PC-9 (cell line): Measurements from ENCODE around the gene RNF212. TPM values are rescaled to one million over a fixed set of nuclear protein-coding genes. Genes with fewer than 3 reads are reported as not detected.

Experiments used
- BruUV-seq: library from RNA; stranded (reverse); fragments of 400-500 nt; replicated peaks from 2 replicates; lab custom pipeline; 2021; lab: Mats Ljungman, UMichigan
- CTCF ChIA-PET: fragments of 300-600 bp; sonication (Branson Sonifier 250); formaldehyde crosslinking; loops from one replicate; lab custom pipeline; 2022; ENCODE audit warnings: antibody characterized with exemption; lab: Charles Lee
- POLR2A ChIA-PET: fragments of 300-600 bp; sonication (Branson Sonifier 250); formaldehyde crosslinking; loops from one replicate; lab custom pipeline; 2022; ENCODE audit warnings: antibody characterized with exemption; ENCODE audit not compliant: unreplicated experiment; lab: Charles Lee
- DNase-seq, 2 experiments: peaks; one replicate each; pipeline versions ENCODE4 v3.0.0 to v3.0.0-alpha.2; 2015 to 2022; ENCODE audit warnings: mixed read lengths in 1 of 2
- H2AFZ ChIP-seq: fragments of 200-600 bp; sonication (generic); 2 replicates; pipeline ENCODE4 v1.8.1; 2017; ENCODE audit warnings: antibody characterized with exemption
- H3F3A ChIP-seq: fragments of 200-600 bp; sonication (generic); 2 replicates; pipeline ENCODE4 v1.8.1; 2017; ENCODE audit warnings: antibody characterized with exemption, mild to moderate bottlenecking, low read depth; ENCODE audit not compliant: insufficient read depth
- H3K27ac ChIP-seq: fragments of 200-600 bp; sonication (generic); 2 replicates; pipeline ENCODE4 v1.6.1; 2016; ENCODE audit warnings: mixed run types
- H3K27me3 ChIP-seq: fragments of 200-600 bp; sonication (generic); 2 replicates; pipeline ENCODE4 v1.6.1; 2016; ENCODE audit warnings: low read depth, mixed run types; ENCODE audit not compliant: insufficient read depth
- H3K36me3 ChIP-seq: fragments of 200-600 bp; sonication (generic); 2 replicates; pipeline ENCODE4 v1.6.1; 2016; ENCODE audit warnings: low read depth, mixed run types
- H3K4me1 ChIP-seq: fragments of 200-600 bp; sonication (generic); replicated peaks from 2 replicates; pipeline ENCODE4 v1.6.1; 2016; ENCODE audit warnings: mixed run types; ENCODE audit not compliant: insufficient read depth
- H3K4me2 ChIP-seq: fragments of 200-600 bp; sonication (generic); 2 replicates; pipeline ENCODE4 v1.6.1; 2017; ENCODE audit warnings: mixed run types
- H3K4me3 ChIP-seq: fragments of 200-600 bp; sonication (generic); 2 replicates; pipeline ENCODE4 v1.6.1; 2016; ENCODE audit warnings: mixed run types
- H3K79me2 ChIP-seq: fragments of 200-600 bp; sonication (generic); 2 replicates; pipeline ENCODE4 v1.6.1; 2017; ENCODE audit warnings: low read depth, mixed run types
- H3K9me2 ChIP-seq: fragments of 200-600 bp; sonication (generic); 2 replicates; pipeline ENCODE4 v1.8.1; 2017; ENCODE audit warnings: mild to moderate bottlenecking; ENCODE audit not compliant: insufficient read depth
- H3K9me3 ChIP-seq: fragments of 200-600 bp; sonication (generic); 2 replicates; pipeline ENCODE4 v1.8.1; 2016; ENCODE audit warnings: low read depth; ENCODE audit not compliant: insufficient read depth
- H4K20me1 ChIP-seq: fragments of 200-600 bp; sonication (generic); 2 replicates; pipeline ENCODE4 v1.8.1; 2017; ENCODE audit not compliant: insufficient read depth
- EZH2 ChIP-seq: fragments of 200-600 bp; sonication (generic); IDR thresholded peaks from 2 replicates; pipeline ENCODE4 v1.8.0; 2017; ENCODE audit warnings: antibody characterized with exemption, low read depth
- intact Hi-C: fragments of 100-400 bp; cut with micrococcal nuclease; formaldehyde crosslinking; loops from one replicate; pipeline ENCODE4 v1.10.0; 2022; ENCODE audit not compliant: unreplicated experiment
- total RNA-seq: library from RNA; stranded (reverse); gene quantifications from 2 replicates; pipeline ENCODE4 v1.2.3, GENCODE V29; 2021
- TF ChIP-seq, protein P1 (sequence below): fragments of 200-600 bp; sonication (generic); conservative IDR thresholded peaks from 2 replicates; pipeline ENCODE4 v1.6.1; 2017; ENCODE audit warnings: mixed run types, antibody characterized with exemption, mild to moderate bottlenecking, moderate library complexity

The RNF212 gene
- total RNA-seq, 1 experiment from 2014 or later: 4.2 TPM

DNA sequence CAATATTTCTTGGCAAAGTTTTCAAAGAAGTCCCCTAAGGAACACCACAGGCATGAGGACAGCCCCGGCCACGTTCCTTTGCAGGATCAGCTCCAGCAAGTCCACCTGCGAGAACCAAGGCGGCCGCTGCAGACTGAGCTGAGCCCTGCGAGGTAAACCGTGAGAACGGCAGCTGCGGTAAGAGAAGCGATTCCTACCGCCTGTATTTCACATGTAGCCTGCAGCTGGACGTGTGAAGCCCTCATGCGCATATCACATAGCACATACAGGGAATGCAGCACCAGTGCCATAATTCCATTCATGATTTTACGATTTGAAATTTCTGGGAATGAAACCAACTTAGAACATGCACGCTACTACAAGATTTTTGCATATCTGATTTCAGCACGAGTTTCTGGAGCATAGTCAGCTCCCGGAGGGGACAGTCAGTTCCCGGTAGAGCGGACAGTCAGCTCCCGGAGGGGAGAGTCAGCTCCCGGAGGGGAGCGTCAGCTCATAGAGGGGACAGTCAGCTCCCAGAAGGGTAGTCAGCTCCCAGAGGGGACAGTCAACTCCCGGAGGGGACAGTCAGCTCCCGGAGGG, 60.2 kb downstream of the RNF212 start:
- POLR2A ChIA-PET: no interaction called here
- intact Hi-C loops: no loop called here
- Histone ChIP-seq H3K9me2 (no peaks in the 10 kb centered on the region), H3K4me3 (peak overlapping the region; percentile 7; the same call in 1 of the 2 replicates), H3K4me1 (0 out of 2 replicates have a peak, but pooled peaks cover 8% of the 10 kb centered on the region), H3K36me3 (no peaks in the 10 kb centered on the region), H3F3A (no peaks in the 10 kb centered on the region), H3K27me3 (peaks cover 68% of the 10 kb centered on the region), H2AFZ (no peak overlapping the region), H3K79me2 (no peaks in the 10 kb centered on the region), H3K9me3 (no peaks in the 10 kb centered on the region), H4K20me1 (no peaks in the 10 kb centered on the region), H3K4me2 (peak overlapping the region; percentile 51), H3K27ac (no peak overlapping the region)
- BruUV-seq: no TSS peak
- CTCF ChIA-PET: no interaction called here
- DNase-seq: no peak
- TF ChIP-seq EZH2: no peak
- TF ChIP-seq, protein P1, sequence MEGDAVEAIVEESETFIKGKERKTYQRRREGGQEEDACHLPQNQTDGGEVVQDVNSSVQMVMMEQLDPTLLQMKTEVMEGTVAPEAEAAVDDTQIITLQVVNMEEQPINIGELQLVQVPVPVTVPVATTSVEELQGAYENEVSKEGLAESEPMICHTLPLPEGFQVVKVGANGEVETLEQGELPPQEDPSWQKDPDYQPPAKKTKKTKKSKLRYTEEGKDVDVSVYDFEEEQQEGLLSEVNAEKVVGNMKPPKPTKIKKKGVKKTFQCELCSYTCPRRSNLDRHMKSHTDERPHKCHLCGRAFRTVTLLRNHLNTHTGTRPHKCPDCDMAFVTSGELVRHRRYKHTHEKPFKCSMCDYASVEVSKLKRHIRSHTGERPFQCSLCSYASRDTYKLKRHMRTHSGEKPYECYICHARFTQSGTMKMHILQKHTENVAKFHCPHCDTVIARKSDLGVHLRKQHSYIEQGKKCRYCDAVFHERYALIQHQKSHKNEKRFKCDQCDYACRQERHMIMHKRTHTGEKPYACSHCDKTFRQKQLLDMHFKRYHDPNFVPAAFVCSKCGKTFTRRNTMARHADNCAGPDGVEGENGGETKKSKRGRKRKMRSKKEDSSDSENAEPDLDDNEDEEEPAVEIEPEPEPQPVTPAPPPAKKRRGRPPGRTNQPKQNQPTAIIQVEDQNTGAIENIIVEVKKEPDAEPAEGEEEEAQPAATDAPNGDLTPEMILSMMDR: no peak

DNA sequence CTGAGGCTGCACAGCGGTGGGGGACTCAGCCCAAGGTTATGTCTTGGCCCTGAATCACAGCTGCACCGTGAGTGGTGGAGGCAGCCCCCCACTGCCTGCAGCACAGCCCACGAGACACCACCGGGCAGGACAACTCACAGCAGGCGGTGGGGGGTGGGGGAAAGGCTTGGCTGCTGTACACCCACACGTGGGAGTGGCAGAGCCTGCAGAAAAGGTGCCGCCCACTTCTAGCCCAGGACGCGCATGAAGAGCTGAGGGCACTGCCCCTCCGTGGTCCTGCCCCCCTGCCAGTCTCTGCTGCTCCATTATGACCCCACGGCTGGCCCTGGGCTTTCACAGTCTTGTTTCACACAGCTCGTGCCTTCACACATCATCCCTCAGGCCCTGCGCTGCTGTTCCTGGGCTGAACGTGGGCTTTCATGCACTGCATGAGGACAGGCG, 61.1 kb downstream of the RNF212 start:
- no peaks in the 10 kb centered on the region for H3F3A ChIP-seq
- H3K27me3 ChIP-seq: peaks cover 64% of the 10 kb centered on the region
- BruUV-seq: no TSS peak
- no peak overlapping the region for H3K27ac ChIP-seq
- DNase-seq: no peak
- no peak for TF ChIP-seq EZH2
- TF ChIP-seq, protein P1: no peak
- 0 out of 2 replicates have a peak, but pooled peaks cover 8% of the 10 kb centered on the region for H3K4me1 ChIP-seq
- ChIA-PET POLR2A (no interaction called here), CTCF (no interaction called here)
- no peak overlapping the region for H3K4me2 ChIP-seq
- no peaks in the 10 kb centered on the region for H3K36me3 ChIP-seq
- intact Hi-C loops: no loop called here
- no peaks in the 10 kb centered on the region for H4K20me1 ChIP-seq
- no peaks in the 10 kb centered on the region for H3K9me3 ChIP-seq
- no peaks in the 10 kb centered on the region for H3K79me2 ChIP-seq
- no peak overlapping the region for H3K4me3 ChIP-seq
- H2AFZ ChIP-seq: no peak overlapping the region
- H3K9me2 ChIP-seq: no peaks in the 10 kb centered on the region

DNA sequence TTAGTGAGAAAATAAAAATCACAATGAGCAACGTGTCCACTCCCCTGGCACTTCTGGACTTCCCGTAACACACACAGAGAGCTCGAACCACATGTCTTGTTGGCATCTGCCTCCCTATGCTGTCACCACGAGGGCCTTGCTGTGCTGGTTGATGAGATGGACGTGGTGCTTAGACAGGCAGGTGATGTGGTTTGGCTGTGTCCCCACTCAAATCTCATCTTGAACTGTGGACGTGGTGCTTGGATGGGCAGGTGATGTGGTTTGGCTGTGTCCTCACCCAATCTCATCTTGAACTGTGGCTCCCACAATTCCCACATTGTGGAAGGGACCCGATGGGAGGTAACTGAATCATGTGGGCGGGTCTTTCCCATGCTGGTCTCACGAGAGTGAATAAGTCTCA, 61.9 kb downstream of the RNF212 start:
- Histone ChIP-seq H3K4me3 (no peak overlapping the region), H2AFZ (no peak overlapping the region), H3K4me2 (no peak overlapping the region), H3K27ac (no peak overlapping the region), H3K27me3 (peaks cover 62% of the 10 kb centered on the region), H4K20me1 (no peaks in the 10 kb centered on the region), H3K79me2 (no peaks in the 10 kb centered on the region), H3F3A (no peaks in the 10 kb centered on the region), H3K36me3 (no peaks in the 10 kb centered on the region), H3K9me2 (no peaks in the 10 kb centered on the region), H3K4me1 (0 out of 2 replicates have a peak, but pooled peaks cover 8% of the 10 kb centered on the region), H3K9me3 (no peaks in the 10 kb centered on the region)
- BruUV-seq: no TSS peak
- ChIA-PET POLR2A (no interaction called here), CTCF (no interaction called here)
- DNase-seq: no peak
- intact Hi-C loops: no loop called here
- no peak for TF ChIP-seq EZH2
